K562 (cell line): ENCODE results near the gene GCHFR. TPM values are rescaled to one million over a fixed set of nuclear protein-coding genes. Genes with fewer than 3 reads are reported as not detected.

Source experiments
- ATF7 ChIP-seq: fragments of 450-650 bp; IDR thresholded peaks from 2 replicates; pipeline ENCODE4 v1.7.1; 2014; ENCODE audit warnings: mild to moderate bottlenecking, moderate library complexity
- CBFA2T2 ChIP-seq: fragments of 450-650 bp; conservative IDR thresholded peaks from 2 replicates; pipeline ENCODE4 v1.6.1; 2017; ENCODE audit warnings: mild to moderate bottlenecking
- CBFB ChIP-seq: sonication (generic); formaldehyde crosslinking; IDR thresholded peaks from 2 replicates; pipeline ENCODE4 v1.4.0; 2020; ENCODE audit warnings: mild to moderate bottlenecking, missing genetic modification reagents
- CHD4 ChIP-seq: fragments of 200-600 bp; sonication (generic); IDR thresholded peaks from 3 replicates; pipeline ENCODE4 v1.6.1; 2012; ENCODE audit warnings: low read depth, mild to moderate bottlenecking, mixed read lengths, low read length, inconsistent platforms; ENCODE audit not compliant: insufficient read depth, insufficient replicate concordance, poor library complexity, severe bottlenecking
- FUS ChIP-seq: fragments of 200-400 bp; formaldehyde crosslinking; optimal IDR thresholded peaks from 2 replicates; pipeline ENCODE3; 2017; ENCODE audit warnings: low read depth, low read length
- GTF2A2 ChIP-seq: IDR thresholded peaks from 2 replicates; pipeline ENCODE4 v1.6.1; 2016; ENCODE audit warnings: mild to moderate bottlenecking, missing genetic modification characterization, missing compliant biosample characterization
- HCFC1 ChIP-seq: IDR thresholded peaks from 2 replicates; pipeline ENCODE4 v1.6.1; 2012; ENCODE audit warnings: low read depth, low read length, improper control_type of control experiment
- KDM2B ChIP-seq: fragments of 250-450 bp; sonication (Bioruptor Pico); IDR thresholded peaks from 2 replicates; pipeline ENCODE4 v1.8.0; 2021; ENCODE audit warnings: mild to moderate bottlenecking, moderate library complexity
- MCM3 ChIP-seq: fragments of 450-650 bp; IDR thresholded peaks from 2 replicates; pipeline ENCODE4 v1.6.1; 2016
- MTA1 ChIP-seq: fragments of 450-650 bp; IDR thresholded peaks from 2 replicates; pipeline ENCODE4 v1.6.1; 2017; ENCODE audit warnings: borderline replicate concordance
- NR3C1 ChIP-seq: sonication (generic); formaldehyde crosslinking; IDR thresholded peaks from 2 replicates; pipeline ENCODE4 v1.8.1; 2022; ENCODE audit warnings: missing genetic modification reagents
- RHOXF2B ChIP-seq: fragments of 250-450 bp; sonication (Bioruptor Pico); conservative IDR thresholded peaks from 2 replicates; pipeline ENCODE4 v1.5.1; 2021
- SOX6 ChIP-seq: fragments of 450-650 bp; IDR thresholded peaks from 2 replicates; pipeline ENCODE4 v1.6.1; 2014; ENCODE audit warnings: mild to moderate bottlenecking
- TAF9B ChIP-seq: fragments of 450-650 bp; IDR thresholded peaks from 2 replicates; pipeline ENCODE4 v1.6.1; 2018; ENCODE audit warnings: mild to moderate bottlenecking; ENCODE audit not compliant: partially characterized antibody
- YBX1 ChIP-seq: fragments of 450-650 bp; IDR thresholded peaks from 2 replicates; pipeline ENCODE4 v1.7.1; 2016; ENCODE audit warnings: mild to moderate bottlenecking
- ZC3H11A ChIP-seq: IDR thresholded peaks from 2 replicates; pipeline ENCODE4 v1.6.1; 2012; ENCODE audit warnings: low read depth, low read length, improper control_type of control experiment
- ZNF316 ChIP-seq: fragments of 450-650 bp; IDR thresholded peaks from 2 replicates; pipeline ENCODE4 v1.6.1; 2016
- ZNF717 ChIP-seq: fragments of 250-450 bp; sonication (Bioruptor Pico); IDR thresholded peaks from 2 replicates; pipeline ENCODE4 v1.5.0; 2021
- ZNF77 ChIP-seq: fragments of 250-450 bp; sonication (Bioruptor Pico); IDR thresholded peaks from 2 replicates; pipeline ENCODE4 v1.5.0; 2020
- polyA plus RNA-seq, 8 experiments: library from polyadenylated mRNA; depleted of rRNA in 4 of 8; stranded (reverse) in 5 of 8; unstranded in 3 of 8; fragments of >200 nt; fragmentation: Nextera tagmentation in 2 of 8; fragmentation: Illumina TruSeq in 1 of 8; extraction: Ambion mirVana in 2 of 8; extraction: Trizol in 1 of 8; gene quantifications; 2 replicates each; pipeline versions ENCODE4 v1.2.1 to v1.2.3, GENCODE V29; 2011 to 2014; ENCODE audit warnings: inconsistent platforms in 1 of 8, missing spikeins in 1 of 8
- total RNA-seq, 7 experiments: library from RNA; depleted of rRNA in 6 of 7; stranded (reverse); fragments of >200 nt in 6 of 7; fragmentation: Illumina TruSeq in 2 of 7; extraction: Trizol in 2 of 7; gene quantifications; 2 replicates each; pipeline versions ENCODE4 v1.2.1 to v1.2.3, GENCODE V29; 2011 to 2021; ENCODE audit warnings: low replicate concordance in 1 of 7
- TF ChIP-seq, protein P1 (sequence below): sonication (generic); formaldehyde crosslinking; IDR thresholded peaks from 2 replicates; pipeline ENCODE4 v1.9.0; 2022; ENCODE audit warnings: mild to moderate bottlenecking, missing genetic modification reagents
- TF ChIP-seq, protein P2 (sequence below), 2 experiments: fragments of 450-650 bp in 1 of 2; sonication (generic) in 1 of 2; formaldehyde crosslinking in 1 of 2; IDR thresholded peaks in 1 of 2; conservative IDR thresholded peaks in 1 of 2; 2 replicates each; pipeline versions ENCODE4 v1.6.1 to v1.8.1; 2016 to 2023; ENCODE audit warnings: mild to moderate bottlenecking in 2 of 2, moderate library complexity in 2 of 2, inconsistent platforms in 1 of 2, missing genetic modification reagents in 1 of 2
- TF ChIP-seq, protein P3 (sequence below): IDR thresholded peaks from 2 replicates; pipeline ENCODE4 v1.6.1; 2011; ENCODE audit warnings: borderline replicate concordance, low read depth, mild to moderate bottlenecking, moderate library complexity, low read length; ENCODE audit not compliant: insufficient read depth, poor library complexity, severe bottlenecking
- TF ChIP-seq, protein P4 (sequence below): fragments of 450-650 bp; IDR thresholded peaks from 2 replicates; pipeline ENCODE4 v1.6.1; 2018; ENCODE audit not compliant: partially characterized antibody

Gene GCHFR
- total and polyA plus RNA-seq, 9 of the 15 experiments (the other 6 are each of a cell fraction or from before 2014, with no cell fraction given): 8.7 to 83.5 (median 20.8) TPM

DNA sequence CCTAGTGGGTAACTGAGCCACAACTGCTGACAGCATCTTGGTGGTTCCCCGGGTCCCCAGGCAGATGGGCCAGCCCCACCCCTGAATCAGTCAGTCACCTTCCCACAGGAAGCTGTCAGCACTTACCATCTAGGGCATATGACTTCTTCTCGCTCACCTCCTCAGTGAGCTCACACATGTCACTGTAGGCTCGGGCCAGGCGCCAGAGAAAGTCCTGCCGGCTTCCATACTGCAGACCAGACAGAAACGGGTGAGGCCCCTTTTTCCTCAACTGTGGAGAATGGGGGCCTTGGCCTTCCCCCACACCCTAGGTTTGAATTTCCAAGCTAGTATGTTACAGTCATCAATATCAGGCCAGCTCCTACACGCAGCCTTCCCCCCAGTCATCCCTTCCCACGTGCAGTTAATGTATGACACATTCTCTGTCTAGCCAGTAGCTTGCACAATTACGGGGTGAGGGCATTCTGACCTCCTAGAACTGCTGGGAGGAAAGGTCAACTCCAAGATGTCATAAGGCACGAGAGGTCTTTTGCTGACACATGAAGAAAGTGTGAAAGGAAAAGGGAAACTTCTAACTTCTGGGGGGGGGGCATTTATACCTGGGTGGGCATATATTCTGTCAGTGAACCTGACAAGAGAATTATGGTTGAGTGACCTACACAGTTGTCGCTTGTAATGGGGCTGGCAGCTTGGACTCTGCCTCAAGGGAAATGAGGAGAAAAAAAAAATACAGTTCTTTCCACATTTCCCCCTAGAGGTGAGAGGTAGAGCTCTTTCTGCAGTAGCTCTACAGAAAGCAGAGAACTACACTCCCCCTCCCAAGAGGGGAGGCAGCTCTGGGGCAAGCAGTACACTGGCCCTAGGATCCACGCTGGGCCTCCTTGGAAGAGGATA lies 19.7 kb upstream of the GCHFR start (continued):
- TF ChIP-seq SOX6 (no peak), FUS (no peak), HCFC1 (no peak), KDM2B (CRISPR knock-in tag) (no peak), MTA1 (no peak), NR3C1 (CRISPR knock-in tag) (no peak), CBFB (CRISPR knock-in tag) (no peak), MCM3 (no peak), TAF9B (peak; percentile 45), CHD4 (no peak), ZNF316 (peak; percentile 83), CBFA2T2 (0 out of 2 replicates have a peak, but pooled peaks have one; percentile 20), ZNF77 (no peak), GTF2A2 (no peak), YBX1 (no peak), RHOXF2B (CRISPR knock-in tag) (no peak), ZNF717 (CRISPR knock-in tag) (no peak), ZC3H11A (no peak), ATF7 (0 out of 2 replicates have a peak, but pooled peaks have one; percentile 17)
- TF ChIP-seq, protein P1, sequence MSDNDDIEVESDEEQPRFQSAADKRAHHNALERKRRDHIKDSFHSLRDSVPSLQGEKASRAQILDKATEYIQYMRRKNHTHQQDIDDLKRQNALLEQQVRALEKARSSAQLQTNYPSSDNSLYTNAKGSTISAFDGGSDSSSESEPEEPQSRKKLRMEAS (CRISPR knock-in tag): peak; percentile 79
- TF ChIP-seq, protein P2, sequence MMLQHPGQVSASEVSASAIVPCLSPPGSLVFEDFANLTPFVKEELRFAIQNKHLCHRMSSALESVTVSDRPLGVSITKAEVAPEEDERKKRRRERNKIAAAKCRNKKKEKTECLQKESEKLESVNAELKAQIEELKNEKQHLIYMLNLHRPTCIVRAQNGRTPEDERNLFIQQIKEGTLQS (IDR thresholded peaks at IDR 0.05): peak; percentile 78
- TF ChIP-seq, protein P2 (CRISPR knock-in tag; conservative IDR thresholded peaks at IDR 0.05): no peak
- TF ChIP-seq, protein P3, sequence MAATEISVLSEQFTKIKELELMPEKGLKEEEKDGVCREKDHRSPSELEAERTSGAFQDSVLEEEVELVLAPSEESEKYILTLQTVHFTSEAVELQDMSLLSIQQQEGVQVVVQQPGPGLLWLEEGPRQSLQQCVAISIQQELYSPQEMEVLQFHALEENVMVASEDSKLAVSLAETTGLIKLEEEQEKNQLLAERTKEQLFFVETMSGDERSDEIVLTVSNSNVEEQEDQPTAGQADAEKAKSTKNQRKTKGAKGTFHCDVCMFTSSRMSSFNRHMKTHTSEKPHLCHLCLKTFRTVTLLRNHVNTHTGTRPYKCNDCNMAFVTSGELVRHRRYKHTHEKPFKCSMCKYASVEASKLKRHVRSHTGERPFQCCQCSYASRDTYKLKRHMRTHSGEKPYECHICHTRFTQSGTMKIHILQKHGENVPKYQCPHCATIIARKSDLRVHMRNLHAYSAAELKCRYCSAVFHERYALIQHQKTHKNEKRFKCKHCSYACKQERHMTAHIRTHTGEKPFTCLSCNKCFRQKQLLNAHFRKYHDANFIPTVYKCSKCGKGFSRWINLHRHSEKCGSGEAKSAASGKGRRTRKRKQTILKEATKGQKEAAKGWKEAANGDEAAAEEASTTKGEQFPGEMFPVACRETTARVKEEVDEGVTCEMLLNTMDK: no peak
- TF ChIP-seq, protein P4, sequence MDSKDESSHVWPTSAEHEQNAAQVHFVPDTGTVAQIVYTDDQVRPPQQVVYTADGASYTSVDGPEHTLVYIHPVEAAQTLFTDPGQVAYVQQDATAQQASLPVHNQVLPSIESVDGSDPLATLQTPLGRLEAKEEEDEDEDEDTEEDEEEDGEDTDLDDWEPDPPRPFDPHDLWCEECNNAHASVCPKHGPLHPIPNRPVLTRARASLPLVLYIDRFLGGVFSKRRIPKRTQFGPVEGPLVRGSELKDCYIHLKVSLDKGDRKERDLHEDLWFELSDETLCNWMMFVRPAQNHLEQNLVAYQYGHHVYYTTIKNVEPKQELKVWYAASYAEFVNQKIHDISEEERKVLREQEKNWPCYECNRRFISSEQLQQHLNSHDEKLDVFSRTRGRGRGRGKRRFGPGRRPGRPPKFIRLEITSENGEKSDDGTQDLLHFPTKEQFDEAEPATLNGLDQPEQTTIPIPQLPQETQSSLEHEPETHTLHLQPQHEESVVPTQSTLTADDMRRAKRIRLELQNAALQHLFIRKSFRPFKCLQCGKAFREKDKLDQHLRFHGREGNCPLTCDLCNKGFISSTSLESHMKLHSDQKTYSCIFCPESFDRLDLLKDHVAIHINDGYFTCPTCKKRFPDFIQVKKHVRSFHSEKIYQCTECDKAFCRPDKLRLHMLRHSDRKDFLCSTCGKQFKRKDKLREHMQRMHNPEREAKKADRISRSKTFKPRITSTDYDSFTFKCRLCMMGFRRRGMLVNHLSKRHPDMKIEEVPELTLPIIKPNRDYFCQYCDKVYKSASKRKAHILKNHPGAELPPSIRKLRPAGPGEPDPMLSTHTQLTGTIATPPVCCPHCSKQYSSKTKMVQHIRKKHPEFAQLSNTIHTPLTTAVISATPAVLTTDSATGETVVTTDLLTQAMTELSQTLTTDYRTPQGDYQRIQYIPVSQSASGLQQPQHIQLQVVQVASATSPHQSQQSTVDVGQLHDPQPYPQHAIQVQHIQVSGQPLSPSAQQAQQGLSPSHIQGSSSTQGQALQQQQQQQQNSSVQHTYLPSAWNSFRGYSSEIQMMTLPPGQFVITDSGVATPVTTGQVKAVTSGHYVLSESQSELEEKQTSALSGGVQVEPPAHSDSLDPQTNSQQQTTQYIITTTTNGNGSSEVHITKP: peak; percentile 92
